SH-SY5Y (cell line): ENCODE data around the gene MYO10.
A peak's percentile ranks its signal among the peaks of the same experiment; 100 is the strongest.

Source experiments
- GATA2 ChIP-seq: IDR thresholded peaks from 2 replicates; pipeline ENCODE4 v1.6.1; 2011; ENCODE audit warnings: mild to moderate bottlenecking, low read depth, low read length
- GATA3 ChIP-seq: IDR thresholded peaks from 2 replicates; pipeline ENCODE4 v1.6.1; 2011; ENCODE audit warnings: low read depth, mild to moderate bottlenecking, low read length, moderate library complexity

- TF ChIP-seq GATA2 (peak; percentile 65), GATA3 (peak; percentile 26; the same call in 1 of the 2 replicates)
These were observed 77.9 kb downstream of the MYO10 start for GRCh38 chr5:16858151-16858550.
